Measurements from ENCODE around the gene CLDN9.

Gene CLDN9

DNA sequence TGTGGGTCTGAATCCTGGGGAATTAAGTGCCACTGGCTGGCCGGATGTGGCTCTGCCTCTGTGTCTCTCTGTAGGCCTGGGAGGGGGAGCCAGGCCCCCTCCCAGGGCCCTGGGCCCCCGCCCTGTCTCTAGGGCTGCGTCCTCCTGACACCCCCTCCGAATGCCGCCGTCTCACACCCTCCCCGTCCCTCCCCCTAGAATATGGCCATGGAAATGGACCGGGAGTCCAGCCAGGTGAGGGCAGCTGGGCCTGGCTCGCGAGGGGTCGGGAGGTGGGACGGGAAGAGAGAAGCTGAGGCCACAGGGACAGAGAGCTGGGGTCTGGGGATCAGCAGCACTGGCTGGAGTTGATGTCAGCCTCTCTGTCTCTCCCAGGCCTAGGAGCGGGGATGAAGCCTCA, 16.4 kb upstream of the CLDN9 start:
- no peak overlapping the region for H3K4me2 ChIP-seq (ENCODE audit: low read length, poor library complexity, severe bottlenecking)
- no peak overlapping the region for H2BK120ac ChIP-seq (ENCODE audit: low read depth, low read length)

DNA sequence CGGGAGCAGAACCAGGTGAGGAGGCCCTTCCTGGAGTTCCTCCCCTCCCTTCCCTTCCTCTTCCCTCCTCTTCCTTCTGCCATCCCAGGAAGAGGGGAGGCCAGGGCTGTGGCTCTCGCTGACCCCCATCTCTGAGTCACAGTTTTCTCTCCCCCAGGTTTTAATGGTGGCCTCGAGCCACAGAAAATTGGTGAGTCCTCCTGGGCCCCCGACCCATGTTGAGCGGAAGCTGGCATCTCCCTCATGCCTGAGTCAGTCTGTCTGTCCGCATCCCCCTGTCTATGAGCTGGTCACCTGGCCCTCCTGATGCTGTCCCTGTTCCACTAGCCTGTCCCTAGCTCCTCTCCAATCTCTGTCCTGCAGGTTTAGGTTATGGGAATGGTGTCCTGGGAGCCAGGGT, 12.8 kb upstream of the CLDN9 start:
- H3K4me1 ChIP-seq (ENCODE audit: control insufficient read depth, insufficient read depth, low read depth, low read length), result peaks cover 8% of the 10 kb centered on the region
- H4K91ac ChIP-seq (ENCODE audit: low read length), result no peak overlapping the region
- no peak overlapping the region for H3K23ac ChIP-seq (ENCODE audit: low read length in 2 of 2)
- H3K27ac ChIP-seq (ENCODE audit: low read length, poor library complexity, severe bottlenecking), result no peak overlapping the region
- DNase-seq, result no peak
- no peaks in the 10 kb centered on the region for H3K36me3 ChIP-seq (ENCODE audit: control insufficient read depth in 1 of 2, insufficient read depth in 2 of 2, low read depth in 1 of 2, low read length in 2 of 2)
- no peak overlapping the region for H2BK120ac ChIP-seq (ENCODE audit: low read depth, low read length)
- no peak overlapping the region for H3K4ac ChIP-seq (ENCODE audit: low read depth in 1 of 2, low read length in 2 of 2)
- H3K79me1 ChIP-seq (replicated peaks; ENCODE audit: low read length, poor library complexity, severe bottlenecking), result no peaks in the 10 kb centered on the region
- H3K27me3 ChIP-seq (ENCODE audit: control insufficient read depth in 1 of 2, insufficient read depth in 1 of 2, low read length in 2 of 2), result peaks cover 48 to 62% of the 10 kb centered on the region in 2 experiments
- WGBS, result 80% methylated on average over 5 of the region's 6 CpGs
- H3K4me2 ChIP-seq (ENCODE audit: low read length, poor library complexity, severe bottlenecking), result no peak overlapping the region
- no peak overlapping the region for H4K8ac ChIP-seq (ENCODE audit: low read length)
- no peak overlapping the region for H3K9ac ChIP-seq (ENCODE audit: low read length)
- H2AFZ ChIP-seq (ENCODE audit: low read depth, low read length), result no peak overlapping the region
- H2BK15ac ChIP-seq (ENCODE audit: low read depth, poor library complexity, severe bottlenecking), result no peak overlapping the region
- no peak overlapping the region for H2AK5ac ChIP-seq (ENCODE audit: low read length, severe bottlenecking)
- H3K14ac ChIP-seq (ENCODE audit: low read length in 2 of 2), result no peak overlapping the region
- no peaks in the 10 kb centered on the region for H3K9me3 ChIP-seq (ENCODE audit: control insufficient read depth, low read length)
- no peak overlapping the region for H2BK12ac ChIP-seq (ENCODE audit: low read length in 2 of 2)
- H3K4me3 ChIP-seq (ENCODE audit: insufficient read depth in 1 of 2, low read depth in 1 of 2, low read length in 2 of 2), result no peak overlapping the region
- H2BK5ac ChIP-seq (ENCODE audit: low read depth, low read length, poor library complexity, severe bottlenecking), result no peak overlapping the region
- H3K18ac ChIP-seq (ENCODE audit: low read depth in 1 of 2, low read length in 2 of 2), result no peak overlapping the region

More for the DNA sequence above, 16.4 kb upstream of the CLDN9 start:
- H3K79me1 ChIP-seq (replicated peaks; ENCODE audit: low read length, poor library complexity, severe bottlenecking), result no peaks in the 10 kb centered on the region
- H3K9ac ChIP-seq (ENCODE audit: low read length), result no peak overlapping the region
- H3K4ac ChIP-seq (ENCODE audit: low read depth in 1 of 2, low read length in 2 of 2), result no peak overlapping the region
- H3K18ac ChIP-seq (ENCODE audit: low read depth in 1 of 2, low read length in 2 of 2), result no peak overlapping the region
- WGBS, result 78% methylated on average over 8 of the region's 13 CpGs
- no peak overlapping the region for H2AK5ac ChIP-seq (ENCODE audit: low read length, severe bottlenecking)
- H3K36me3 ChIP-seq (ENCODE audit: control insufficient read depth in 1 of 2, insufficient read depth in 2 of 2, low read depth in 1 of 2, low read length in 2 of 2), result no peaks in the 10 kb centered on the region
- no peaks in the 10 kb centered on the region for H3K9me3 ChIP-seq (ENCODE audit: control insufficient read depth, low read length)
- H3K4me3 ChIP-seq (ENCODE audit: insufficient read depth in 1 of 2, low read depth in 1 of 2, low read length in 2 of 2), result peak overlapping the region in 1 of 2 experiments; percentile 27
- no peak overlapping the region for H4K91ac ChIP-seq (ENCODE audit: low read length)
- no peak overlapping the region for H2BK15ac ChIP-seq (ENCODE audit: low read depth, poor library complexity, severe bottlenecking)
- DNase-seq, result no peak
- no peak overlapping the region for H2BK5ac ChIP-seq (ENCODE audit: low read depth, low read length, poor library complexity, severe bottlenecking)
- H3K4me1 ChIP-seq (ENCODE audit: control insufficient read depth, insufficient read depth, low read depth, low read length), result no peaks in the 10 kb centered on the region
- H3K27me3 ChIP-seq (ENCODE audit: control insufficient read depth in 1 of 2, insufficient read depth in 1 of 2, low read length in 2 of 2), result peaks cover 45 to 71% of the 10 kb centered on the region in 2 experiments
- H3K27ac ChIP-seq (ENCODE audit: low read length, poor library complexity, severe bottlenecking), result no peak overlapping the region
- no peak overlapping the region for H3K14ac ChIP-seq (ENCODE audit: low read length in 2 of 2)
- no peak overlapping the region for H2AFZ ChIP-seq (ENCODE audit: low read depth, low read length)
- H2BK12ac ChIP-seq (ENCODE audit: low read length in 2 of 2), result no peak overlapping the region
- H3K23ac ChIP-seq (ENCODE audit: low read length in 2 of 2), result peak overlapping the region in 1 of 2 experiments; percentile 44
- H4K8ac ChIP-seq (ENCODE audit: low read length), result no peak overlapping the region

DNA sequence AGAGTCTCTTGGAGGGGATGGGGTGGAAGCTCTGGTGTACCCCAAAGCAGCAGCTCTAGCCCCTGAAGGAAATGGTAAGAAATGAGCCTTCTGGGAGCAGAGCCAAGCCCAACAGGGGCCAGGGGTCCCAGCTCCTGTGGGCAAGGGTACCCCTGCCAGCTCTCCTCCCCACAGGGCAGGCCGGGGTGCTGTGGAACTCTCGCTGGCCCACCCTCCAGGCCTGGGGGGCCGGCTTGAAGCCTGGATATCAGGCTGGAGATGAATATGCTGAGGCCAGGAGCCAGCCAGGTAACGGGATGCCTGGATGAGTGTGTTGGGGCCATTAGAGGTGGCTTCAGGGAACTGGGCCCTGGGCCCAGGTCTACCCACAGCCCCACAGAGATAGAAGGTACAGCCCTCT, 12.2 kb upstream of the CLDN9 start:
- no peak overlapping the region for H2AFZ ChIP-seq (ENCODE audit: low read depth, low read length)
- H3K23ac ChIP-seq (ENCODE audit: low read length in 2 of 2), result no peak overlapping the region
- no peak overlapping the region for H2BK5ac ChIP-seq (ENCODE audit: low read depth, low read length, poor library complexity, severe bottlenecking)
- no peak overlapping the region for H2BK15ac ChIP-seq (ENCODE audit: low read depth, poor library complexity, severe bottlenecking)
- no peaks in the 10 kb centered on the region for H3K9me3 ChIP-seq (ENCODE audit: control insufficient read depth, low read length)
- no peak overlapping the region for H2BK12ac ChIP-seq (ENCODE audit: low read length in 2 of 2)
- H3K36me3 ChIP-seq (ENCODE audit: control insufficient read depth in 1 of 2, insufficient read depth in 2 of 2, low read depth in 1 of 2, low read length in 2 of 2), result no peaks in the 10 kb centered on the region
- no peak overlapping the region for H2BK120ac ChIP-seq (ENCODE audit: low read depth, low read length)
- WGBS, result 73% methylated on average over 4 of the region's 4 CpGs
- no peak overlapping the region for H2AK5ac ChIP-seq (ENCODE audit: low read length, severe bottlenecking)
- no peak for DNase-seq
- H3K4me3 ChIP-seq (ENCODE audit: insufficient read depth in 1 of 2, low read depth in 1 of 2, low read length in 2 of 2), result no peak overlapping the region
- no peak overlapping the region for H3K9ac ChIP-seq (ENCODE audit: low read length)
- H3K27ac ChIP-seq (ENCODE audit: low read length, poor library complexity, severe bottlenecking), result no peak overlapping the region
- H3K27me3 ChIP-seq (ENCODE audit: control insufficient read depth in 1 of 2, insufficient read depth in 1 of 2, low read length in 2 of 2), result peaks cover 52 to 64% of the 10 kb centered on the region in 2 experiments
- no peak overlapping the region for H3K4ac ChIP-seq (ENCODE audit: low read depth in 1 of 2, low read length in 2 of 2)
- no peak overlapping the region for H4K91ac ChIP-seq (ENCODE audit: low read length)
- no peak overlapping the region for H3K14ac ChIP-seq (ENCODE audit: low read length in 2 of 2)
- H3K79me1 ChIP-seq (replicated peaks; ENCODE audit: low read length, poor library complexity, severe bottlenecking), result no peaks in the 10 kb centered on the region
- peaks cover 8% of the 10 kb centered on the region for H3K4me1 ChIP-seq (ENCODE audit: control insufficient read depth, insufficient read depth, low read depth, low read length)
- H3K18ac ChIP-seq (ENCODE audit: low read depth in 1 of 2, low read length in 2 of 2), result no peak overlapping the region
- H4K8ac ChIP-seq (ENCODE audit: low read length), result no peak overlapping the region
- H3K4me2 ChIP-seq (ENCODE audit: low read length, poor library complexity, severe bottlenecking), result no peak overlapping the region

DNA sequence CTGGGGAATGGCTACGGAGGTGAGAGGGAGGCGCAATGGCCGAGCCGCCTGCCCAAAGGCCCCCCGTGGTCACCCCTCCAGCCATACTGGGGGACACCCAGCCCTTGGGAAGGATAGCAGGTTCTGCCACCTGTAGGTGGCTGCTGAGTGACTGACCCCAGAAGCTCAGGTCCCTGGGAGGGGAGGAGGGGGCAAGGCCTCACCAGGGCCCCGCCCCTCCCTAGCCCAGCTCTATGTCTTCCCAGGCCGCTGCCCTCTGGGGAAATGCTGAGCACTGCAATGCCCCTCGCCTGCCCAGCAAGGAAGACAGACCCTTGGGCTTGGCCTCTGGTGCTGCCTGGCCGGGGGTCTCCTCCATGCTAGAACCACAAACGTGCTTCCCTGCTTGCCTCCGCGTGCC, 11.4 kb upstream of the CLDN9 start:
- H2AFZ ChIP-seq (ENCODE audit: low read depth, low read length), result no peak overlapping the region
- no peak overlapping the region for H3K23ac ChIP-seq (ENCODE audit: low read length in 2 of 2)
- H3K14ac ChIP-seq (ENCODE audit: low read length in 2 of 2), result no peak overlapping the region
- whole genome bisulfite sequencing, result 76% methylated on average over 12 of the region's 12 CpGs
- H3K36me3 ChIP-seq (ENCODE audit: control insufficient read depth in 1 of 2, insufficient read depth in 2 of 2, low read depth in 1 of 2, low read length in 2 of 2), result no peaks in the 10 kb centered on the region
- H3K9me3 ChIP-seq (ENCODE audit: control insufficient read depth, low read length), result no peaks in the 10 kb centered on the region
- DNase-seq, result no peak
- H3K4ac ChIP-seq (ENCODE audit: low read depth in 1 of 2, low read length in 2 of 2), result no peak overlapping the region
- H3K4me2 ChIP-seq (ENCODE audit: low read length, poor library complexity, severe bottlenecking), result no peak overlapping the region
- peaks cover 8% of the 10 kb centered on the region for H3K4me1 ChIP-seq (ENCODE audit: control insufficient read depth, insufficient read depth, low read depth, low read length)
- no peak overlapping the region for H2BK120ac ChIP-seq (ENCODE audit: low read depth, low read length)
- no peak overlapping the region for H2AK5ac ChIP-seq (ENCODE audit: low read length, severe bottlenecking)
- no peak overlapping the region for H3K18ac ChIP-seq (ENCODE audit: low read depth in 1 of 2, low read length in 2 of 2)
- no peak overlapping the region for H4K8ac ChIP-seq (ENCODE audit: low read length)
- H3K27me3 ChIP-seq (ENCODE audit: control insufficient read depth in 1 of 2, insufficient read depth in 1 of 2, low read length in 2 of 2), result peaks cover 58 to 63% of the 10 kb centered on the region in 2 experiments
- no peaks in the 10 kb centered on the region for H3K79me1 ChIP-seq (replicated peaks; ENCODE audit: low read length, poor library complexity, severe bottlenecking)
- no peak overlapping the region for H3K9ac ChIP-seq (ENCODE audit: low read length)
- no peak overlapping the region for H4K91ac ChIP-seq (ENCODE audit: low read length)
- H2BK12ac ChIP-seq (ENCODE audit: low read length in 2 of 2), result no peak overlapping the region
- no peak overlapping the region for H2BK15ac ChIP-seq (ENCODE audit: low read depth, poor library complexity, severe bottlenecking)
- no peak overlapping the region for H2BK5ac ChIP-seq (ENCODE audit: low read depth, low read length, poor library complexity, severe bottlenecking)
- H3K4me3 ChIP-seq (ENCODE audit: insufficient read depth in 1 of 2, low read depth in 1 of 2, low read length in 2 of 2), result no peak overlapping the region
- no peak overlapping the region for H3K27ac ChIP-seq (ENCODE audit: low read length, poor library complexity, severe bottlenecking)
